Lung microvascular endothelial cell (primary cell): Measurements from ENCODE around the gene SNX25. TPM values are rescaled to one million over a fixed set of nuclear protein-coding genes. Genes with fewer than 3 reads are reported as not detected.
"Not testable (repeated sequence)": the region's sequence is repeated elsewhere in the genome, so short reads cannot be mapped to it uniquely, and the experiment has no call there.

Experiments
- DNase-seq, 2 donors: peaks; one replicate each; pipeline versions ENCODE4 v3.0.0 to v3.0.0-alpha.2; 2010; ENCODE audit warnings: low read depth in 2 of 2
- total RNA-seq: library from RNA; depleted of rRNA; stranded (reverse); fragments of >200 nt; gene quantifications from 2 replicates; pipeline ENCODE4 v1.2.1, GENCODE V29; 2014

The SNX25 gene
- total RNA-seq, 1 donor from 2014 or later, result 59.5 TPM

- DNase-seq, result no peak
Observed at GRCh38 chr4:185304541-185304940, 95.1 kb downstream of the SNX25 start.

DNA sequence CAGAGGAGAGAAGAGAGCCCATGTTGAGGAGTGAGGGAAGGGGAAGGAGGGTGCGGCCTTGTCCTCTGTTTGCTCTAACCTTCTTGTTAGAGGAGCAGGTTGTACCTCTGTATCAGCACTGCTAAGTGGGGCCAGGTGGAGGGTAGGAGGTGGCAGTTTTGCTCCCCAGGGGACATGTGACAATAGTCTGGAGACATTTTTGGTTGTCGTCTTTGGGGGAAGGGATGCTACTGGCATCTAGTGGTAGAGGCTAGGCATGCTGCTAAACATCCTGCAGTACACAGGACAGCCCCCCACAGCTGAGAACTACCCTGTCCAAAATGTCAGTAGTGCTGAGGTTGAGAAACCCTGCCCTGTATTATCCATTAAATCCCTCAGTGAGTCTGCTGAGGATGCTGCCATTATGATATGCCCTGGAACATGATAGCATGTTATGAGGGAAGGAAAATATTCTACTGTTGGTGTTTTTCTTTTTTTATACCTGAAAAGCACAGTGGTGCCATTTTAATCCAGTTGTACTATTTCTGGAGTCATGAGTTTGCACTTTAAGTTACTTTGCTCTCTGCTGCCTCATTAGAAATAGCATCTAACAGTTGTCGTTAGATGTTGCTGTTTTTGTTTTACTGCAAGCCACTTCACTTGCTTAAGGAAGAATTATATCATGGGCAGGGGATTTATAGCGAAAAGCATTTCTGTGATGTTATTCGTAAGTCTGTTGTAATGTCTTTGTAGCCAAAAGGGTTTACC, 95.7 kb downstream of the SNX25 start:
- DNase-seq, result peak; percentile 36 to 52

GRCh38 chr4:185305979-185306442, 96.6 kb downstream of the SNX25 start:
- DNase-seq, result peak; percentile 20 to 28

- DNase-seq, result no peak
Observed at GRCh38 chr4:185307136-185307950, 97.9 kb downstream of the SNX25 start.

DNA sequence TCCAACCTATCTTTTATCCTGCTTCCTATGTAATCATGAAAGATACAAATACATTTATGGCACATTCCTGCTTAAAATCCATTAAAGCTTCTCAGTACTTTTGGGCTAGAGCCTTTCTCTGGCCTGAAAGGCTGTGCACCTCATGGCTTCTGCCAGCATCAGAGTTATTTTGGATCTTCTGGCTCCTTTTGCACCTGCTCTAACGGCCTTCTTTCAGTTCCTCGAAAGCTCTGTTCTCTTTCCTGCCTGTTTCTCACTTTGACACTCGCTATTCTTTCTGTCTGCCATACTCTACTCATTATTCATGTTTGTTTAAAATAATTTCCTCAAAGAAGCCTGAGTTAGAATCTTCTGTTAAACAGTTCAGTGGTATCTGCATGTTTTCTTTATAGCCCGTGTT, 100.4 kb downstream of the SNX25 start:
- DNase-seq, result no peak

GRCh38 chr4:185311113-185311888, 101.9 kb downstream of the SNX25 start:
- no peak for DNase-seq

GRCh38 chr4:185312699-185313098, 103.3 kb downstream of the SNX25 start:
- no peak for DNase-seq

- DNase-seq, result not testable (repeated sequence)
Observed at GRCh38 chr4:185317462-185317861, 108.1 kb downstream of the SNX25 start.

DNA sequence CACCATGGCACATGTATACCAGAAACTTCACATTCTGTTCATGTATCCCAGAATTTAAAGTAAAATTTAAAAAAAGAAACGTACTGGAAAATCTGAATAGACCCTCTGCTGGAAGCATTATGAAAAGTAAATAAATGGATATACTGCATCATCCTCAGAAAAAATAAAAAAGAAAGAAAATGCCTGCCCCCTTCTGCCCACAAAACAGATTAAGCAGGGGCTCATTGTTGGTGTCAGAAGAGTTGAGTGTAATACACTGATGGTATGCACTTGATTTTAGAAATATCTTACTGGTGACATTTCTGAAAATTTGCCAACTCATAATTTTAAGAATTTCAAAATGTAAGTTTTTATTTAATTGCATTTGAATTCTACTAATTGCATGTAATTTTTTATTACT, 108.5 kb downstream of the SNX25 start:
- peak in 1 of 2 donors; percentile 34 for DNase-seq

DNA sequence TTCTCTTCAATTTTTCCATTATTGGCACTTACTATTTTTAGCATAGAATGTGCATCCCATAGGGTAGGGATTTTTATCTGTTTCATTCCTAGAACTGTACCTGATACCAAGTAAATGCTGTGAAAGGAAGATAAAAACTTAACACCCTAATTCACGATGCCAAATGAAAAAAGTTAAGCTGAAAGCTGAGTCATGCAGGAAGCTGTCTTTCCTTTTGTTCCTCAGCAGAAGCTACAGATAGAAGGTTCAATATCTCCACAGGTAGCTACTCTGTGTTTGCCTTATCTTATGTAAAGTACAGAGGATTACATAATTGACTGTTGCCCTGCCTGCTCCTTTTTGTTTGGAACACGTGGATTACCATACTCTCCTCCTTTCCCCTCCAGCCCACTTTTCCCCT, 109.3 kb downstream of the SNX25 start:
- DNase-seq, result peak; percentile 34 to 57

DNA sequence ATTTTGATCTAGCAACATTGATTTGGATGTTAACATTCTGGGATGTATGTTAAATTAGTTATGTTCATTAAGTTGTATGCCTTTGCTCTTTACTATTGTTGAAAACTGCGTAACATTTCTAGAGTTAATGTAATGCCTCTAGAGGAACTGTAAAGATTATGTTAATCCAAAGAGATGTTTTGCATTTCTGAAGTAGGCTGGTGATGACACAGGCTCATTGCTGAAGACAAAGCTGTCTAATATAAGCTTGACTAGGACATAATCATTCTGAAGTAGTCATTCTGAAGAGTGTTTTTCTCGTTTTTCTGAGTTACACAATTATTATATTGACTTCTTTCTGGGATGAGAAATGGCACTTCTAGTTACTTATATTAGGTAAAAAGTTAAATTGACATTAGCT, 113.4 kb downstream of the SNX25 start:
- no peak for DNase-seq

GRCh38 chr4:185323606-185324005, 114.2 kb downstream of the SNX25 start:
- no peak for DNase-seq

DNA sequence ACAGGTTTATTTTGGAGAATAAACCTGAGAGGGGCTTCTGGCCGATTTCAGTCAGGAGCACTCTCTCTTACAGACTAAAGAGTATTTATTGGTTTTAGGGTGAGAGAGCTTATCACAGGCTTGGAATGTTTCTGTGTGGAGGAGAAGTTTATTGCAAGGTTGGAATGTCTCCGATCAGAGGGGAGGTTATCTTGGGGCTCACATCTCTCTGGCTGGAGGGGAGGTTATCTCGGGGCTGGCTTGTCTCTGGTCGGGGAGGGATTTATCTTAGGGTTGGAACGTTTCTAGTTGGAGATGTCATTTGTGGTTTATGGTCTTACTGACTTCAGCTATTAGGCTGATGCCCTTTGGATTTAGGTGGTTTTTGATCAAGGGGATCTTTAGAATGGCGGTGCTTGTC, 115.0 kb downstream of the SNX25 start:
- not testable (repeated sequence) for DNase-seq

DNA sequence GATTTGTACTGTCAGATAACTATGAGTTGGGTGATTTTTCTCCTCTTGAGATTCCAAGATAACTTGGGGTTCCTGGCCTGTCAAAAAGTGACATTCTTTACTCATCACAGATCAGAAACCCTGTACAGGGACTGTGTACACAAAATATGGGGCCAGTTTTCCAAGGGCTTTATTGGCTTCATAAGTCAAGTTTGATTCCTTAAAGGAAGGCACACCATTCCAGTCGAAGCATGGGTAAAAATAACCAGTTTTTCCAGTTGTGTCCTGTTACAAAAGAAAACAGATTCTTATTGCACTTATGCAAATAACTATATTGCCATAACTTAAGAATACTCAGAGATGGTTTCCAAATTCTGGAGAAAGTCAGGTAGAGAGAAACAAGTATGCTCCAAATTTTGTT, 116.3 kb downstream of the SNX25 start:
- not testable (repeated sequence) for DNase-seq

DNA sequence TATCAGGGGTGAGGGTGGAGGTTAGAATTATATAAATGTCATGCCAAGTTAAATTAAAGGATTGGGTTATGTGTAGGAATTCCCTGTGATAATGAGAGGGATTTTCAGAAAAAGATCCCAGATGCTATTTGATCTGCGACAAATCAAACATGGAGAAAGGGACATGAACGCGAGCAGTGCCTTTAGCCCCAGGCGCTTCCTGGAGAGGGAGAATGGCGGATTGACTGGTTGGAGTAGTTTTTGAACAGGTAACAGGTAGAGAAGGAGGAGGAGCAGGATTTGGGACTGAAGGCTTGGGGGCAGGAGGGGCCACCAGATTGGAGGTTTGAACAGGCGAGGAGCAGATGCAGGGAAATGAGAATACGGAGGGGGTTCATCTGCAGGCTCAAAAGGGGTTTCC, 119.2 kb downstream of the SNX25 start:
- no peak for DNase-seq

DNA sequence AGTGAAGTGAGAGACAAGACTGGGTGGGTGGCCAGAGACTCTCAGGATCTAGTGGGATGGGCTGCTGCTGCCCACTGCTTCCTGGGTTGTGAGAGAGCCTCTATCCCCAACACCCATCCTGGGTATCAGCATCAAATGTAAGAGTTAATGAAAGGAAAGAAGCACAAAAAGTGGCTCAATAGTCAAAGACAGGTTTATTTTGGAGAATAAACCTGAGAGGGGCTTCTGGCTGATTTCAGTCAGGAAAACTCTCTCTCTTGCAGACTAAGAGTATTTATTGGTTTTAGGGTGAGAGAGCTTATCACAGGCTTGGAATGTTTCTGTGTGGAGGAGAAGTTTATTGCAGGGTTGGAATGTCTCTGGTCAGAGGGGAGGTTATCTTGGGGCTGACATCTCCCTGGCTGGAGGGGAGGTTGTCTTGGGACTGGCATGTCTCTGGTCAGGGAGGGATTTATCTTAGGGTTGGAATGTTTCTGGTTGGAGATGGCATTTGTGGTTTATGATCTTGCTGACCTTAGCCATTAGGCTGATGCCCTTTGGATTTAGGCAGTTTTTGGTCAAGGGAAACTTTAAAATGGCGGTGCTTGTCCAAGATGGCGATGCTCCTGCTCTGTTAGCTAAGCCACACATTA, 120.6 kb downstream of the SNX25 start:
- not testable (repeated sequence) for DNase-seq

DNA sequence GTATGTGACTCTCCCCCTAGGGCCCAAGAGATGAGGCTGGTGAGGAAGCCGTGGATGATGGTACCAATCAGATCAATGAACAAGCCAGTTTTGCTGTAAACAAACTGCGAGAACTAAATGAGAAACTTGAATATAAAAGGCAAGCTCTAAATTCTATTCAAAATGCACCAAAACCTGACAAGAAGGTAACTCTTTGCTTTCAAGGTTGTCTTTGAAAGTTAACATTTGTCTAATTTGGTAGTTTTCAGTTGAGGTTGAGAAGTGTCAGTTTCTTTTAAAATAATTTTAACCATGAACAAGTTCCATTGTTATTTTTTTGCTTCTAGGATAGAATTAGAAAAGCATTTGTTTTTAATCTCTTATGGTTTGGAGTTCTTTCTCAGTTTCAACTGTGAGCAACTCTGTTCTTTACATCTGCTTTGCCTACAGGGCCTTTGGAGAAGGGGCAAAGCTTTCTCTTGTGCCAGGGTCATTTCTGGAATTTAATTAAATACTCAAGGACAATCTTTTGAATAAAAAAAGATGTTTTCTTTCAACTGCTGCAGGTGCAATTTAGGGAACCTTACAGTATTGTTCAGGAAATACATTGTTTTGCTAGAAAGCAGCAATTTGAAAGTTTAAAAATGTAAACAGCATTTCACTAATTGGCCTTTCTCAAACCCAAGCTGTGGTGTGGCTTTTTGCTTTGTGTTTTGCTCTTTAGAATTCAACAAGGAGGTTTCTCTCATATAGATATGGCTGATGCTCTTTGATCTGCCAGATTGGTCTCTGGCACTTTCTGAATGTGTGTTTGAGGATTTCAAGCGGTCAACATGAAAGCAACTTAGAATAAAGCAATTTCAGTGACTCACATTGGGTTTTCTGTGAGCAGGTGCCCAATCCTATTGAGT, 123.4 kb downstream of the SNX25 start:
- DNase-seq, result no peak

DNA sequence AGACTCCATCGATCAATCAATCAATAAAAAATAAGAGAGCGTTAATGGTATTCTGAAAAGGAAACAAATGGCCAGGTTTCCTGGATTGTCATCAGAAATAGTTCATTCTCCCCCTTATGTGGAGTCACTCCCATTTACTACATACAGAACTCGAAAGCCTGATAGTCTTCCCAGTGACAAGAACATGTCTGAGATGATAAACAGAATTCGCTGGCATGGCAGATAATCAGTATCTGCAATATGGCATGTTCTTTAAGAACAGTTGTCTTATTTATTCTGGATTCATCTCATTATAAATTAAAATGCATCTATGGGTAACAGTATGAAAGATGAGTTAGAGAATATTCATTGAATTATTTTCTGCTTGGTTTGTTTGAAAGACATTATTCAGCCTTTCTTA, 124.9 kb downstream of the SNX25 start:
- no peak for DNase-seq

DNA sequence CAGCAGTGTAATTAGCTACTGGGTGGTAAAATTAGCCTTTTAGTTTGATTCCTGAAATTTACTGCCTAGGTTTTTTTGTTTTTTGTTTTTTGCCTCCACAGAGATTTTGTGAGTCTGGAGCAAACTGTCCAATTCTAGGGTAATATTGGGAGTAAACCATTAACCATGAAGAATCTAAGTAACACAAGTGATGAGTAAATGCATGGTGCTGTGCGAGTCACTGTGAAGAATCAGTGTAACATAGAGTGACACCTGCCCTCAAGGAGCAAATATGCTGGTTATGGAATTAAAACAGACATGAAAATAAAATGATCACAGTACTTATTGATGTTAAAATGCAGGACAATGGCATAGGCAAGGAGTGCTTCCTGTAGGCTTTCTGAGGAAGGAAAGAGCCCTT, 126.2 kb downstream of the SNX25 start:
- peak in 1 of 2 donors; percentile 38 for DNase-seq

DNA sequence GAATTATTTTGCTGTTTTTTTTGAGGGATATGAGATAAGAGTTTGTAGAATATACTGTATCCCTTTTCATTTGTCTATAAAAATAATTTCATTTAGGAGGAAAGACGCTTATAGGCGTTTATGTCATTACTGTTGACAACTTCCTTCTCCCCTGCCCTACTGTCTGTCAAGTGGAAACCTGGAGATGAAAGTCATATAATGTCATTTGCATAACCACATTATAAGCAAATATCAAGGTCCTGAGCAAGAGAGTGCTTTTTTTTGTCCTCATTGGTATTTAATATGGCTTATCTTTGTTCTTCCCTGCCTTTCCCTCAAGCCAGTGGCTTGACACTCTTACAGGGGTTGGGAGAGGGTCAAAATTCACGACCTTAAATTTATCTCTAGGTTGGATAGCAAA, 130.5 kb downstream of the SNX25 start:
- DNase-seq, result no peak
